Mucosa of descending colon (tissue), 3 donors: ENCODE results near the gene ITGA11. TPM values are rescaled to one million over a fixed set of nuclear protein-coding genes. Genes with fewer than 3 reads are reported as not detected.

ENCODE experiments used
- ATAC-seq: fragments of 200-7000 bp; cut with Tn5 transposase; one replicate; pipeline ENCODE4 v1.9.1; 2020; ENCODE audit warnings: mild to moderate bottlenecking, moderate library complexity
- DNase-seq, 3 donors: peaks; one replicate each; pipeline ENCODE4 v3.0.0-alpha.2; 2020
- H3K36me3 ChIP-seq: fragments of 200-600 bp; one replicate; pipeline ENCODE4 v1.8.0; 2021; ENCODE audit warnings: low read depth, mild to moderate bottlenecking
- H3K4me1 ChIP-seq: fragments of 200-600 bp; one replicate; pipeline ENCODE4 v1.8.0; 2021; ENCODE audit warnings: low read depth, mild to moderate bottlenecking
- H3K4me3 ChIP-seq: fragments of 200-600 bp; one replicate; pipeline ENCODE4 v1.8.0; 2021; ENCODE audit warnings: mild to moderate bottlenecking
- H3K9me3 ChIP-seq: fragments of 200-600 bp; one replicate; pipeline ENCODE4 v1.8.0; 2021; ENCODE audit warnings: mild to moderate bottlenecking
- CTCF ChIP-seq: fragments of 200-600 bp; IDR thresholded peaks from one replicate; pipeline ENCODE4 v1.8.0; 2022; ENCODE audit warnings: antibody characterized with exemption, mild to moderate bottlenecking
- intact Hi-C, 2 donors: fragments of 100-400 bp; cut with DNase I in 1 of 2; cut with micrococcal nuclease in 1 of 2; formaldehyde crosslinking; loops; one replicate each; pipeline versions ENCODE4 v1.11.0 to v1.11.1; 2022; cut with DNase I, micrococcal nuclease
- total RNA-seq, 3 donors: library from RNA; stranded (reverse); fragmentation: NEBNext Ultra II Directional in 2 of 3; extraction: Animal tissue kit (Norgen Biotek cat#: 25700) in 2 of 3; gene quantifications; one replicate each; pipeline versions ENCODE4 v1.2.1 to v1.2.4, GENCODE V29; 2021 to 2023
- donor health status: DM: no; HTN: no; CAD: no; lungs with moderate emphysema.
- donor health status: DM: no; HTN: no; CAD: no.
- donor health status: DM: no; HTN: yes; CAD: no.

Gene ITGA11
- total RNA-seq, 3 donors from 2014 or later, result 1.8 to 2.4 (median 2.1) TPM

DNA sequence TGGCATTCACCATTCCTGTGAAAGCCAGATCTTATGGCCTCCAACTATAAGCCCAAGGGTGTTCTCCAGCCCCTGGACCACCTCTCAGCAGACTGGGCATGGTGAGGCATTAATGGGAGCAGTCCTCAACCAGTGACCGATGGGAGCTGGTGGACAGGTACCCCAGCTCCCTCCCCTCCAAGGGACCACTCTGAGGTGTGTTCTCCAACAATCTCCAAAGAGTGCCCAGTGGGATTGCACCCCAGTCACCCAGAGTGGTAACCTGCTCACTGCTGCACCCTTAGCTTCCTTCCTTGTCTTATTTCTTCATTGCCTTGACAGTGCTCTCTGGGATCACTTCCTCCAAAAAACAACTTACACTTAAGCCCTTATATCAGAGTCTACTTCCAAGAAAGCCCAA is 8.2 kb upstream of the ITGA11 start:
- no peak for TF ChIP-seq CTCF
- intact Hi-C loops, result no loop called here
- Histone ChIP-seq H3K36me3 (no peaks in the 10 kb centered on the region), H3K9me3 (no peaks in the 10 kb centered on the region), H3K4me1 (no peaks in the 10 kb centered on the region), H3K4me3 (no peak overlapping the region)
- ATAC-seq (no peak), DNase-seq (no peak)

GRCh38 chr15:68439506-68439905 is 7.5 kb upstream of the ITGA11 start:
- H3K4me1 ChIP-seq, result no peaks in the 10 kb centered on the region
- TF ChIP-seq CTCF, result no peak
- no peak for ATAC-seq
- DNase-seq, result no peak
- no peaks in the 10 kb centered on the region for H3K36me3 ChIP-seq
- intact Hi-C loops, result no loop called here
- no peak overlapping the region for H3K4me3 ChIP-seq
- H3K9me3 ChIP-seq, result no peaks in the 10 kb centered on the region

- no peak for ATAC-seq
- no peaks in the 10 kb centered on the region for H3K9me3 ChIP-seq
- no peak for DNase-seq
- TF ChIP-seq CTCF, result no peak
- no peak overlapping the region for H3K4me3 ChIP-seq
- intact Hi-C loops, result no loop called here
- peaks cover 4% of the 10 kb centered on the region for H3K4me1 ChIP-seq
- no peaks in the 10 kb centered on the region for H3K36me3 ChIP-seq
Observed at GRCh38 chr15:68436680-68437079, 4.7 kb upstream of the ITGA11 start.

DNA sequence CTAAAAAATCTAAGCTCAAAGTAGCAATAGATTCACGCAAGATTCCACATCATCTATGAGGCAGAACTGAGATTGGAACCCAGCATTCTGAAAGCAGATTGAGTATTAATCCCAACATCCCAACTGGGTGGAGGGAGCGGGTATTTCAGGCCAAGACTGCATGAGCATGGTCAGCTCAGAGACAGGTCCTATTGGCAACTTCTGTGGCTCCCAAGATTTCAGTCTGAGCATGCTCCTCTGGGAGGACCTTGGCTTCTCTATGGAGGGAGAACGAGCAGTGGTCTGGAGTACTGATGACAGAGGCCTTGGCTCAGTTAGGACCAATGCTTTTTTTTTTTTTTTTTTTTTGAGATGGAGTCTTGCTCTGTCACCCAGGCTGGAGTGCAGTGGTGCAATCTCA is 4.0 kb upstream of the ITGA11 start:
- ATAC-seq (no peak), DNase-seq (no peak)
- no peak for TF ChIP-seq CTCF
- no peak overlapping the region for H3K4me3 ChIP-seq
- H3K9me3 ChIP-seq, result no peaks in the 10 kb centered on the region
- H3K36me3 ChIP-seq, result no peaks in the 10 kb centered on the region
- H3K4me1 ChIP-seq, result peaks cover 4% of the 10 kb centered on the region
- intact Hi-C loops, result no loop called here

DNA sequence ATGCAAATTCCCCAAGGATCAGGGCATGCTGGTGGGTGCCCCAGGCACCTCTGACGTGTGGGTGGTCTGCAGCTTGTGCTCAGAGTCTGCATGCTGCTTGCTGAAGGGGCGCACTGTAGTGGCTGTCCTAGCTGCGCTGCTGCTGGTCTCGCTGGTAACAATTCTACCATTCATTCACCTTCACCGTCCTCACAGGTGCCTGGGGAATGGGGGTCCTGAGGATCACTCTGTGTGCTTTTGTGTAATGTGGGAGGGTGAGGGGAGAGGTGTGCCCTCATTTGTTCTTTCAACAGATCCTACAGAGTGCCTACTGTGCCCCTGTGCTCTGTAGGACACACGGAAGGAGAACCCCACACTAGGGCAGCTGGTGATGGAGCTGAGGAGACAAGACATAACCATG is 2.1 kb upstream of the ITGA11 start:
- peaks cover 4% of the 10 kb centered on the region for H3K4me1 ChIP-seq
- intact Hi-C loops, result no loop called here
- ATAC-seq (no peak), DNase-seq (no peak)
- H3K9me3 ChIP-seq, result no peaks in the 10 kb centered on the region
- H3K4me3 ChIP-seq, result no peak overlapping the region
- H3K36me3 ChIP-seq, result no peaks in the 10 kb centered on the region
- no peak for TF ChIP-seq CTCF

- TF ChIP-seq CTCF, result no peak
- ATAC-seq, result no peak
- DNase-seq, result no peak
- H3K4me1 ChIP-seq, result peaks cover 4% of the 10 kb centered on the region
- no peaks in the 10 kb centered on the region for H3K36me3 ChIP-seq
- H3K9me3 ChIP-seq, result no peaks in the 10 kb centered on the region
- no peak overlapping the region for H3K4me3 ChIP-seq
- intact Hi-C loops, result no loop called here
Observed at GRCh38 chr15:68433551-68433950, 1.6 kb upstream of the ITGA11 start.
